NCI-H1417 treated with DMSO at 0.1 percent for 48 hours (cell line): ENCODE data around the gene PTGES2.

Experiments
- DNase-seq: peaks from one replicate; lab custom pipeline; 2025; lab: John Stamatoyannopoulos, UW

The PTGES2 gene

GRCh38 chr9:128127568-128127989 is at the start of gene PTGES2:
PTGES2 (minus strand) TSS chr9:128127729; CDS start chr9:128127717, 12 bp downstream.
- no peak for DNase-seq

DNA sequence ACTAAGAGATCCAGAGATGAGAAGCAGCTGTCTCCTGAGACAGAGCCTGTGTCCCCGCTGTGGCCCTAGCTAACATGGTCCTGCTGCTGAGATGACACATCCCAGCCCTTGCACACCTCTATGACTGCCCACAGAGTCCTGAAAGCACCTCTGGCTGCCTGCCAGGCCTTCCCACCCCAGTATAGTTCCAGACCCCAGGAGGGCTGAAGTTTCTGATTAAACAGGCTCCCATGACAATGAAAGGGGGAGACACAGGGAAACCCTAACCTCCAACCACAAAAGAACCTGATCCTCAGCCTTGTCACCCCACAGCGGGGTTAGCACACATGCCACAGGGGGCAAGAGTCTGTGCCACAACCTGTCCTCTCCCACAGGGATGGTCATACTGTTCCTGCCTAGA is 48.2 kb upstream of the PTGES2 start:
- DNase-seq, result no peak

DNA sequence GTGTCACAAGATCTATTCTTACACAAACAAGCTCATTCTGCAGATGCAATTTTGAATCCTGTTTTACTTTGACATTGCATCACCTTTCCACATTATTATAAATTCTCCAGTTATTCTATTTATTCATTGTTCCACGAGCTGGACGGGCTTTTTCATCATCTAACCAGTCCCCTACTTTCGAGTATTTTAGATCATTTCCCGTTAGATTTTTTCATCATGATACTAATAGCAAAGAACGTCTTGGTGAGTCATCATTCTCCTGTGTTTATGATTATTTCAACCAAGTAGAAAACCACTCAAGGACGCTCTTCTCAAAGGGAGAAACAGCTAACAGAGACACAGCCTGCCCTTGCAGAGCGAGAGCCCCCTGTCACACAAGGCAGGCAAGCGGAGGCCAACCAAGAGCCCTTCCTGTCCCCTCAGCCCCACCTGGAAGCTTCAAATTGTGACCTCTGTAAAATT is 47.6 kb upstream of the PTGES2 start:
- DNase-seq, result no peak

GRCh38 chr9:128174062-128174461 is 46.5 kb upstream of the PTGES2 start:
- no peak for DNase-seq

GRCh38 chr9:128169925-128170324 is 42.4 kb upstream of the PTGES2 start:
- no peak for DNase-seq

GRCh38 chr9:128169492-128169891 is 42.0 kb upstream of the PTGES2 start:
- DNase-seq, result no peak

- no peak for DNase-seq
Measured at GRCh38 chr9:128168731-128169308, 41.3 kb upstream of the PTGES2 start.

- no peak for DNase-seq
Measured at GRCh38 chr9:128167209-128167608, 39.7 kb upstream of the PTGES2 start.

DNA sequence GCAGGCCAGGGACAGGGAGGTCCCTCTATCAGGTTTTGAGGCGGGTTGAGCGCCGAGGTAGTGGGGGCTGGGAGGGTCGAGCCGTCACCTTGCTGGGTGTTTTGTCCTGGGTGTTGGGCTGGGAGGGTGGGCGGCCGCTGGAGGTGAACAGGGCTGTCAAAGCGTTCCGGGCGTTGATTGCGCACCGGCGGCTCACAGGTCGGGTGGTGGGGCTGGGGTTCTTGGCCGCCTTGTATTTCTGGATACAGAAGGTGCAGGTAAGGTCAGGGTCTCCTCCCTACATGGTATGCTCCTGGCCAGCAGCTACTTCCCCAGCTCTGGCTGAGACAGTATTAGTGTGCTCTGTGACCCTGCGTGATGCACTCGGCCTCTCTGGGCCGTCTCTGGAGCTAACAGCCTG is 38.6 kb upstream of the PTGES2 start:
- no peak for DNase-seq

GRCh38 chr9:128164307-128164885 is 36.9 kb upstream of the PTGES2 start:
- DNase-seq, result no peak

- no peak for DNase-seq
Measured at GRCh38 chr9:128163523-128164306, 36.2 kb upstream of the PTGES2 start.

DNA sequence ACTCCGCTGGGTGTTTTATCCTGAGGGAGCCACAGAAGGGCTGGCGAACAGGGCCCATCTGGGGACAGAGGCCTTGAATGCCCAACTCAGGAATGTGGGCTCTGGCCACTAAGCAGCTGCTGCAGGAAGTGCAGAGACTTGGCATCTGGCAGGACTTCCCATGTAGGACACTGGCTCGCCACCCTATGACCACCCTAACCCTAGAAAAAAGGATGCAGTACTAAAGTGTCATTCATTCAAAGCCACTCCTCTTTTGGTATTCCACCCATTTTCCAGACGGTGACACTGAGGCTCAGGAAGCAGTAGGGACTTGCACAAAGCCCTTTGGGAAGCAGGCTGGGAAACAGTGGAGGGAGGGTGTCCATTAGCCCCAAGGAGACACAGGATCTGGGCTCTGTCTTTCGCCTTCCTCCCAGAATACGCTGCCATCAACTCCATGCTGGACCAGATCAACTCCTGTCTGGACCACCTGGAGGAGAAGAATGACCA is 35.5 kb upstream of the PTGES2 start:
- DNase-seq, result no peak

DNA sequence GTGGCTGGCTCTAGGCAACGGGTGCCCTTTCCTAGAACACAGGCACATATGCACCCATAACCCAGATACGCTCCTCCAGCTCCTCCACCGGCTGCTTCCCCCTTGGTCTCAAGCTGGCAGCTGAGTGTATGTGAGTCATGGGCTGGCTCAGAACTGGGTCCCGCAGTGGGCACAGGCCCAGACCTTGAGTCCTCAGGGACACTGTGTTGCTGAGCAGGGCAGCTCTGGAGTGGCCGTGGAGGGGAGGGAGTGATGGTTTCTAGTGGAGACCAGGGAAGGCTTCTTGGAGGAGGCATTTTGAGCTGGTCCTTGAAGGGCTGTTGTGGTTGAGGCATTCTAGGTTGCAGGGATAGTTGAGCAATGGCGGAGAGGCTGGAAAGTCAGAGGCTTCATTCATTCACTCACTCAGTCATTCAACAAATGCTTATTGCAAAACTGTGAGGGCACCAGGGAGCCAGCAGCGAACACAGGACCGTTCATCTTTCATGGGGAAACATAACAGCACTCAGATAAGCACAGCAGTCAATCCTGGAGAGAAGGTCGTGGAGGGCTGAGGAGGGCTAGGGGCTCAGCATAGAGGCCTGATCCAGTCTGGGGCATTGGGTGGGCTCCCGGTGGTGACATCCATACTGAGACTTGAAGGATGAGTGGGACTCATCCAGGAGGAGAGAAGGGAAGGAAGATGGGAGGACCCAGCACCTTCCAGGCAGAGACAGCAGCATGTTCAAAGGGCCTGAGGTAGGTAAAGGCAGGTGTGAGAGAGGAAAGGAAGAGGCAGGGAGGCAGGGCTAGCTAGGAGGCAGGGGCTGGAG is 34.9 kb upstream of the PTGES2 start:
- DNase-seq, result no peak

DNA sequence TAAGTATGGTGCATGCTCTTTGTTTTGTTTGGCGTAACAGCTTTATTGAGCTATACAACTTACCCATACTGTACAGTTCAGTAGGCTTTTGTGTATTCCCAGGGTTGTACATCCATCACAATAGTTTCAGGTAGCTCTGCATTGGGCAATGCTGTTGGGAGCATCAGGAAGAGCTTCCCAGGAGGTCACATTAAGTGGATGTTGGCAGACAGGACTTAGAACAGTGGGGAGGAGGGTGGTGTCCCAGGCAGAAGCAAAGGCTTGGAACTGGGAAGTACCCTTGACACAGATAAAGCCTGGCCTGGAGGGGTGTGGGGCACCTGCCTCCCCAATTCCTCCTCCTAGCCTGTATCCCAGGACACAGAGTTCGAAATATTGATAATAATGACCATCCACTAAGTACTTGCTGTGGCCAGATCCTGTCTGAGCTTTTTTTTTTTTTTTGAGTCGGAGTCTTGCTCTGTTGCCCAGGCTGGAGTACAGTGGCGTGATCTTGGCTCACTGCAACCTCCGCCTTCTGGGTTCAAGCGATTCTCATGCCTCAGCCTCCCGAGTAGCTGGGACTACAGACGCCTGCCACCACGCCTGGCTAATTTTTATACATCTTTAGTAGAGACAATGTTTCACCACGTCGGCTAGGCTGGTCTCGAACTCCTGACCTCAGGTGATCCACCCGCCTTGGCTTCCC is 33.8 kb upstream of the PTGES2 start:
- DNase-seq, result no peak

GRCh38 chr9:128160603-128160987 is 33.1 kb upstream of the PTGES2 start:
- DNase-seq, result no peak

DNA sequence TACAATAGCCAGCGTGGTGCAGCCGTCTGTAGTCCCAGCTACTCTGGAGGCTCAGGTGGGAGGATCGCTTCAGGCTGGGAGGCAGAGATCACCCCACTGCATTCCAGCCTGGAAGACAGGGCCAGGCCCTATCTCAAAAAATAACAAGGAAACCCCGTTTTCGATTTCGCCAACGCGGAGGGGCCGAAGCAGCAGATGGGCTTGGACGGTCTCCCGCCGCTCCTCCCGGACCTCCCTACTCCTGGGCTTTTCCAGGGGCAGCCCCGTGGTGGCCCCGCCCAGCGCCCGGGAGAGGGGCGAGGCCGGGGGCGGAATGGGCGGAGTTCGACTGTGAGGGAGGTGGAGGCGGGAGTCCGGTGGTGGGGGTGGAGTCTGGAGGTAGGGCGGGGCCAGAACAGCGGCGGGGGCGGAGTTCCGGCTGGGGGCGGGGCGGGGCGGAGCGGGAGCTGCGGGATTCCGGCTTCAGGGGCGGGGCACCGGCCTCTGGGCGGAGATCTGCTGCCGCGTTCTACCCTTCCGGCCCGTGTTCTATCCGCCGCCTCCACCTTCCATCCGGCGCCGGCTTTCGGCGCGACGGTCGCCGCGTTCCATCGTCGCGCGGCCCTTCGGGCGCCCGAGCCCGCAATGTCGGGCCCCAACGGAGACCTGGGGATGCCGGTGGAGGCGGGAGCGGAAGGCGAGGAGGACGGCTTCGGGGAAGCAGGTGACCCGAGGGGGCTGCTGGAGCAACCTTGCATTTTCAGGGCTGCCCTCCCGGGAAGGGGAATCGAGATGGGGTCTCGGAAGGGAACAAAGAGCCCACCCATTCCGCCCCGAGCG is 32.5 kb upstream of the PTGES2 start, which contains the start of gene BBLN:
Gene BBLN, plus strand, starts transcription at position 482 of the 819 bp plus-strand sequence. Its CDS starts 143 bp downstream, at position 625.
- peak; percentile 78 for DNase-seq

GRCh38 chr9:128159522-128159783 is 31.9 kb upstream of the PTGES2 start:
- no peak for DNase-seq

DNA sequence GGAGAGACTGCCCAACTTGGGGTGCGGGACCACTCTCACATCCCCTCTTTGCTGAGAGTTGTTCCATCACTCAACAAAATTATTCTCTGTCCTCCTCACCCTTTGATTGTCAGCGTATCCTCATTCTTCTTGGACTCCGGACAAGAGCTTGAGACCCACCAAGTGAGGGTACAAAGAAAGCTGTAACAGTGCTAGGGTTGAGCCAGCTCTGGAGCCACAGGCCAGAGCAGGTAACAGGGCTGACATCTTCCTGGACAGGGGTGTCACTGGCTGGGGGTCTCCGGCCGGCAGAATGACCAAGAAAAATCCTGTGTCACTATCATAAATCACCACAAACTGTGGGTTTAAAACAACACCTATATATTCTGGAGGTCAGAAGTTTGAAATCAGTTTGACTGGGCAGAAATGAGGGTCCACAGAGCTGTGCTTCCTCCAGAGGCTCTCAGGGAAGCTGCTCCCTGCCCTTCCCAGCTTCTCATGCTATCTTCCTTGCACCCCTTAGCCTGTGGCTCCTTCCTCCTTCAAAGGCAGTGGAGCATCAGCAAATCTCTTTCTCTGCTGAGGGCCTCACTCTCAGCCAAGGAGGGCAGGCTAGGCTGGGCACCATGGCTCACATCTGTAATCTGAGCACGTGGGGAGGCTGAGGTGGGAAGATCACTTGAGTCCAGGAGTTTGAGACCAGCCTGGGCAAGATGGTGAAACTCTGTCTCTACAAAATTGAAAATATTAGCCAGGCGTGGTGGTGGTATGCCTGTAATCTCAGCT is 28.4 kb upstream of the PTGES2 start:
- DNase-seq, result no peak

DNA sequence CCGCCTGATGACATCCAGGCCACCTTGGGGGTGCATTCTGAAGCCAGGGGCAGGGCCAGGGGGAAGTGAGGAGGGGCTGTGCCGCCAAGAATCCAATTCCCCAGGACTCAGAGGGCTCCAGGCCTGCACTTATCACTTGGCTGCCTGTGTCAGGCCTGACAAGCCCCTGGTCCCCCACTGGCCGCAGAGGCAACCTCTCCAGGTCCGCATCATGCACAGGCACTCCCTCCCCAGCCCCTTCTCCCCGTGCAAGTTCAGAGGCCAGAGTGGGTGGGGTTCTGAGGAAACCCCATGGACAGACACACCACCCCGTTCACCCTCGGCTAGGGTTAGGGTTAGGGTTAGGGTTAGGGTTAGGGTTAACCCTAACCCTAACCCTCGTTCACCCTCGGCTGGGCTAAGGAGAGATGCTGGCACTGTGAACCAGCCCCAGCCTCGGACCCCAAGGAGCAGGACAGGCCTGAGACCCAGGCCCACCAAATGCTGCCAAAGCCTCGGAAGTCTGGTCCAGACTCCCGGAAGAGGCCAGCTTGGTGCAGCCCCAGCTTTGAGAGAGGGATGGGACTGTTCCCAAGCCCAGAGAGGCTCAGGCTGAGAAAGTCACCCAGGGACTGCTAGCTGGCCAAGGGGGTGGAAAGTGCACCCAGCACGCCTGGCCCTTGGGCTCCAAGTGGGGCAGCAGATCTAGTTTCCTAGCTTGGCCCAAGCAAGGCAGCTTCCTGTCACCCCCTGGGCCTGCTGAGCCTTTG is 26.6 kb upstream of the PTGES2 start:
- DNase-seq, result no peak
